Measurements from ENCODE around the gene DDX46. TPM values are rescaled to one million over a fixed set of nuclear protein-coding genes. Genes with fewer than 3 reads are reported as not detected.

DDX46 gene
- total and polyA plus RNA-seq, 4 donors, result 34.9 to 54.8 (median 46.3) TPM

- Histone ChIP-seq H3K36me3 (ENCODE audit: control insufficient read depth, insufficient read depth, low read length) (peaks cover 51% of the 10 kb centered on the region), H3K9me3 (ENCODE audit: control insufficient read depth, insufficient read depth, low read length) (no peaks in the 10 kb centered on the region), H3K27ac (ENCODE audit: low read depth, low read length) (no peak overlapping the region), H3K4me3 (ENCODE audit: low read depth, low read length) (no peak overlapping the region), H3K27me3 (ENCODE audit: control insufficient read depth, insufficient read depth, low read length) (no peaks in the 10 kb centered on the region), H3K4me1 (ENCODE audit: control insufficient read depth, insufficient read depth, low read length) (no peaks in the 10 kb centered on the region)
- WGBS (ENCODE audit: insufficient coverage), result no CpG with 5 or more reads among the region's 4 CpGs
- DNase-seq (ENCODE audit: low read depth in 4 of 6, low spot score in 6 of 6), result peak in 1 of 6 donors; percentile 1
Observed at GRCh38 chr5:134784241-134784920, 25.8 kb downstream of the DDX46 start.

- peaks cover 44% of the 10 kb centered on the region for H3K36me3 ChIP-seq (ENCODE audit: control insufficient read depth, insufficient read depth, low read length)
- no peak overlapping the region for H3K4me3 ChIP-seq (ENCODE audit: low read depth, low read length)
- WGBS (ENCODE audit: insufficient coverage), result 100% methylated on average over 1 of the region's 3 CpGs
- no peak overlapping the region for H3K27ac ChIP-seq (ENCODE audit: low read depth, low read length)
- H3K4me1 ChIP-seq (ENCODE audit: control insufficient read depth, insufficient read depth, low read length), result no peaks in the 10 kb centered on the region
- no peaks in the 10 kb centered on the region for H3K9me3 ChIP-seq (ENCODE audit: control insufficient read depth, insufficient read depth, low read length)
- no peak for DNase-seq (ENCODE audit: low read depth in 4 of 6, low spot score in 6 of 6)
- no peaks in the 10 kb centered on the region for H3K27me3 ChIP-seq (ENCODE audit: control insufficient read depth, insufficient read depth, low read length)
Observed at GRCh38 chr5:134784946-134785620, 26.5 kb downstream of the DDX46 start.

DNA sequence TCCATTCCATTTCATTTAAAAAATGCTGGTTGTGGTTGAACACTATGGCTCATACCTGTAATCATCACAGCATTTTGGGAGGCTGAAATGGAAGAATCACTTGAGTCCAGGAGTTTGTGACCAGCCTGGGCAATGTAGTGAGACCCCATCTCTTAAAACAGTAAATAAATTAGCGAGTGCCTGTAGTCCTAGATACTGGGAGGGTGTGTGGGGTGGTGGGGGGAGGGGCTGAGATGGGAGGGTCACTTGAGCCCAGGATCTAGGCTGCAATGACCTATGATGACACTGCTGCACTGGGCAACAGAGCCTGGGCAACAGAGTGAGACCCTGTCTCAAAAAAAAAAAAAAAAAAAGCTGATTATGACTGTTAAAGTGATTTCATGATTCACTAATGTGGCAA lies 29.1 kb downstream of the DDX46 start:
- DNase-seq (ENCODE audit: low read depth in 4 of 6, low spot score in 6 of 6), result no peak
- no CpG with 5 or more reads among the region's 1 CpG for WGBS (ENCODE audit: insufficient coverage)

GRCh38 chr5:134791580-134791979 lies 33.0 kb downstream of the DDX46 start:
- Histone ChIP-seq H3K27ac (ENCODE audit: low read depth, low read length) (no peak overlapping the region), H3K36me3 (ENCODE audit: control insufficient read depth, insufficient read depth, low read length) (peaks cover 29% of the 10 kb centered on the region)
- WGBS (ENCODE audit: insufficient coverage), result 100% methylated on average over 2 of the region's 2 CpGs

More for the DNA sequence above, 29.1 kb downstream of the DDX46 start:
- no peaks in the 10 kb centered on the region for H3K27me3 ChIP-seq (ENCODE audit: control insufficient read depth, insufficient read depth, low read length)
- no peaks in the 10 kb centered on the region for H3K9me3 ChIP-seq (ENCODE audit: control insufficient read depth, insufficient read depth, low read length)
- H3K4me3 ChIP-seq (ENCODE audit: low read depth, low read length), result no peak overlapping the region
- H3K4me1 ChIP-seq (ENCODE audit: control insufficient read depth, insufficient read depth, low read length), result no peaks in the 10 kb centered on the region
- peaks cover 40% of the 10 kb centered on the region for H3K36me3 ChIP-seq (ENCODE audit: control insufficient read depth, insufficient read depth, low read length)
- H3K27ac ChIP-seq (ENCODE audit: low read depth, low read length), result no peak overlapping the region

DNA sequence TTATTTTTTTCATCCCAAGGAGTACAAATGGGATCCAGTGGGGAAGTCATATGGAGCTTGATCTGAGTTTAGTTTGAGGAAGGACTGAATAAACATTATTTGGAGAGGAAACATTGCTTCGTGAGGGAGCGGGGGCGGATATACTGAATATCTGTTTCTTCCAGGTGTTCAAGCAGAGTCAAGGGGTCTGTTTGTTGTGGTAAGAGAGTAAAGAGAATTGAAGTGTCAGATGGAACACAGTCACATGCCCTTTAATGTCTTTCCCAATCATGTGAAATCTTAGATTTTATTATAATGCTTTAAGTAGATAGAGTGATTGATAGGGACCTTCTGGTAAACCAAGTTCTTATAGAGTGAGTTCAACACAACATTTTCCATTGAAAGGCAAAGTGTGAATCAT lies 33.7 kb downstream of the DDX46 start:
- Histone ChIP-seq H3K27me3 (ENCODE audit: control insufficient read depth, insufficient read depth, low read length) (no peaks in the 10 kb centered on the region), H3K36me3 (ENCODE audit: control insufficient read depth, insufficient read depth, low read length) (peaks cover 29% of the 10 kb centered on the region), H3K4me1 (ENCODE audit: control insufficient read depth, insufficient read depth, low read length) (no peaks in the 10 kb centered on the region), H3K9me3 (ENCODE audit: control insufficient read depth, insufficient read depth, low read length) (no peaks in the 10 kb centered on the region), H3K4me3 (ENCODE audit: low read depth, low read length) (no peak overlapping the region), H3K27ac (ENCODE audit: low read depth, low read length) (no peak overlapping the region)
- no peak for DNase-seq (ENCODE audit: low read depth in 4 of 6, low spot score in 6 of 6)
- 100% methylated on average over 3 of the region's 3 CpGs for WGBS (ENCODE audit: insufficient coverage)

More at GRCh38 chr5:134791580-134791979, 33.0 kb downstream of the DDX46 start:
- no peak overlapping the region for H3K4me3 ChIP-seq (ENCODE audit: low read depth, low read length)
- DNase-seq (ENCODE audit: low read depth in 4 of 6, low spot score in 6 of 6), result no peak
- H3K27me3 ChIP-seq (ENCODE audit: control insufficient read depth, insufficient read depth, low read length), result no peaks in the 10 kb centered on the region
- H3K9me3 ChIP-seq (ENCODE audit: control insufficient read depth, insufficient read depth, low read length), result no peaks in the 10 kb centered on the region
- H3K4me1 ChIP-seq (ENCODE audit: control insufficient read depth, insufficient read depth, low read length), result no peaks in the 10 kb centered on the region

GRCh38 chr5:134793111-134793510 lies 34.5 kb downstream of the DDX46 start:
- no peaks in the 10 kb centered on the region for H3K27me3 ChIP-seq (ENCODE audit: control insufficient read depth, insufficient read depth, low read length)
- no peak overlapping the region for H3K27ac ChIP-seq (ENCODE audit: low read depth, low read length)
- H3K4me3 ChIP-seq (ENCODE audit: low read depth, low read length), result no peak overlapping the region
- no peaks in the 10 kb centered on the region for H3K9me3 ChIP-seq (ENCODE audit: control insufficient read depth, insufficient read depth, low read length)
- DNase-seq (ENCODE audit: low read depth in 4 of 6, low spot score in 6 of 6), result no peak
- no peaks in the 10 kb centered on the region for H3K4me1 ChIP-seq (ENCODE audit: control insufficient read depth, insufficient read depth, low read length)
- 100% methylated on average over 4 of the region's 4 CpGs for WGBS (ENCODE audit: insufficient coverage)
- H3K36me3 ChIP-seq (ENCODE audit: control insufficient read depth, insufficient read depth, low read length), result peaks cover 33% of the 10 kb centered on the region

- WGBS (ENCODE audit: insufficient coverage), result 100% methylated on average over 2 of the region's 2 CpGs
- DNase-seq (ENCODE audit: low read depth in 4 of 6, low spot score in 6 of 6), result no peak
- H3K4me3 ChIP-seq (ENCODE audit: low read depth, low read length), result no peak overlapping the region
- no peak overlapping the region for H3K27ac ChIP-seq (ENCODE audit: low read depth, low read length)
- H3K27me3 ChIP-seq (ENCODE audit: control insufficient read depth, insufficient read depth, low read length), result no peaks in the 10 kb centered on the region
- no peaks in the 10 kb centered on the region for H3K9me3 ChIP-seq (ENCODE audit: control insufficient read depth, insufficient read depth, low read length)
- H3K4me1 ChIP-seq (ENCODE audit: control insufficient read depth, insufficient read depth, low read length), result no peaks in the 10 kb centered on the region
- peaks cover 36% of the 10 kb centered on the region for H3K36me3 ChIP-seq (ENCODE audit: control insufficient read depth, insufficient read depth, low read length)
Observed at GRCh38 chr5:134794082-134794481, 35.5 kb downstream of the DDX46 start.

- Histone ChIP-seq H3K27ac (ENCODE audit: low read depth, low read length) (no peak overlapping the region), H3K4me1 (ENCODE audit: control insufficient read depth, insufficient read depth, low read length) (no peaks in the 10 kb centered on the region), H3K9me3 (ENCODE audit: control insufficient read depth, insufficient read depth, low read length) (no peaks in the 10 kb centered on the region), H3K4me3 (ENCODE audit: low read depth, low read length) (no peak overlapping the region), H3K36me3 (ENCODE audit: control insufficient read depth, insufficient read depth, low read length) (peaks cover 42% of the 10 kb centered on the region), H3K27me3 (ENCODE audit: control insufficient read depth, insufficient read depth, low read length) (no peaks in the 10 kb centered on the region)
- WGBS (ENCODE audit: insufficient coverage), result 91% methylated on average over 6 of the region's 8 CpGs
- DNase-seq (ENCODE audit: low read depth in 4 of 6, low spot score in 6 of 6), result no peak
Observed at GRCh38 chr5:134794819-134795218, 36.2 kb downstream of the DDX46 start.

GRCh38 chr5:134798468-134798867 lies 39.9 kb downstream of the DDX46 start:
- Histone ChIP-seq H3K9me3 (ENCODE audit: control insufficient read depth, insufficient read depth, low read length) (no peaks in the 10 kb centered on the region), H3K4me1 (ENCODE audit: control insufficient read depth, insufficient read depth, low read length) (no peaks in the 10 kb centered on the region), H3K36me3 (ENCODE audit: control insufficient read depth, insufficient read depth, low read length) (peaks cover 55% of the 10 kb centered on the region), H3K27ac (ENCODE audit: low read depth, low read length) (no peak overlapping the region), H3K4me3 (ENCODE audit: low read depth, low read length) (no peak overlapping the region), H3K27me3 (ENCODE audit: control insufficient read depth, insufficient read depth, low read length) (no peaks in the 10 kb centered on the region)
- no CpG with 5 or more reads among the region's 5 CpGs for WGBS (ENCODE audit: insufficient coverage)
- no peak for DNase-seq (ENCODE audit: low read depth in 4 of 6, low spot score in 6 of 6)

- DNase-seq (ENCODE audit: low read depth in 4 of 6, low spot score in 6 of 6), result no peak
- H3K27ac ChIP-seq (ENCODE audit: low read depth, low read length), result no peak overlapping the region
- H3K27me3 ChIP-seq (ENCODE audit: control insufficient read depth, insufficient read depth, low read length), result no peaks in the 10 kb centered on the region
- no CpG with 5 or more reads among the region's 4 CpGs for WGBS (ENCODE audit: insufficient coverage)
- peaks cover 38% of the 10 kb centered on the region for H3K36me3 ChIP-seq (ENCODE audit: control insufficient read depth, insufficient read depth, low read length)
- no peak overlapping the region for H3K4me3 ChIP-seq (ENCODE audit: low read depth, low read length)
- no peaks in the 10 kb centered on the region for H3K9me3 ChIP-seq (ENCODE audit: control insufficient read depth, insufficient read depth, low read length)
- no peaks in the 10 kb centered on the region for H3K4me1 ChIP-seq (ENCODE audit: control insufficient read depth, insufficient read depth, low read length)
Observed at GRCh38 chr5:134803821-134804220, 45.2 kb downstream of the DDX46 start.
